GM23248 (cell line): ENCODE results near the gene ALCAM. TPM values are rescaled to one million over a fixed set of nuclear protein-coding genes. Genes with fewer than 3 reads are reported as not detected.
A peak's percentile ranks its signal among the peaks of the same experiment; 100 is the strongest.
"Not testable (repeated sequence)": the region's sequence is repeated elsewhere in the genome, so short reads cannot be mapped to it uniquely, and the experiment has no call there.

Source experiments
- DNase-seq: peaks from one replicate; pipeline ENCODE4 v3.0.0-alpha.2; 2015
- H2AFZ ChIP-seq: fragments of 200-600 bp; sonication (generic); 2 replicates; pipeline ENCODE4 v1.6.1; 2016; ENCODE audit warnings: antibody characterized with exemption
- H3F3A ChIP-seq: fragments of 200-600 bp; sonication (generic); 2 replicates; pipeline ENCODE4 v1.6.1; 2016; ENCODE audit warnings: mild to moderate bottlenecking, antibody characterized with exemption, mixed run types; ENCODE audit not compliant: insufficient read depth
- H3K27ac ChIP-seq: fragments of 200-600 bp; sonication (generic); 2 replicates; pipeline ENCODE4 v1.5.1; 2016; ENCODE audit warnings: mild to moderate bottlenecking
- H3K27me3 ChIP-seq: fragments of 200-600 bp; sonication (generic); replicated peaks from 2 replicates; pipeline ENCODE4 v1.6.1; 2016; ENCODE audit warnings: mild to moderate bottlenecking; ENCODE audit not compliant: insufficient read depth
- H3K36me3 ChIP-seq: fragments of 200-600 bp; sonication (generic); 2 replicates; pipeline ENCODE4 v1.6.1; 2016; ENCODE audit warnings: low read depth, mild to moderate bottlenecking
- H3K4me1 ChIP-seq: fragments of 200-600 bp; sonication (generic); 2 replicates; pipeline ENCODE4 v1.6.1; 2016; ENCODE audit warnings: mild to moderate bottlenecking; ENCODE audit not compliant: insufficient read depth
- H3K4me2 ChIP-seq: fragments of 200-600 bp; sonication (generic); one replicate; pipeline ENCODE4 v1.6.1; 2016; ENCODE audit warnings: mild to moderate bottlenecking; ENCODE audit not compliant: unreplicated experiment
- H3K4me3 ChIP-seq: fragments of 200-600 bp; sonication (generic); 2 replicates; pipeline ENCODE4 v1.5.1; 2016; ENCODE audit warnings: mild to moderate bottlenecking
- H3K79me2 ChIP-seq: fragments of 200-600 bp; sonication (generic); 2 replicates; pipeline ENCODE4 v1.6.1; 2016; ENCODE audit warnings: mild to moderate bottlenecking; ENCODE audit not compliant: insufficient read depth
- H3K9ac ChIP-seq: fragments of 200-600 bp; sonication (generic); 2 replicates; pipeline ENCODE4 v1.6.1; 2016; ENCODE audit warnings: mild to moderate bottlenecking
- H3K9me2 ChIP-seq: fragments of 200-600 bp; sonication (generic); 2 replicates; pipeline ENCODE4 v1.6.1; 2016; ENCODE audit warnings: mixed run types, mild to moderate bottlenecking, moderate library complexity; ENCODE audit not compliant: insufficient read depth
- H3K9me3 ChIP-seq: fragments of 200-600 bp; sonication (generic); one replicate; pipeline ENCODE4 v1.6.1; 2017; ENCODE audit warnings: low read depth
- H4K20me1 ChIP-seq: fragments of 200-600 bp; sonication (generic); 2 replicates; pipeline ENCODE4 v1.6.0; 2016; ENCODE audit not compliant: insufficient read depth
- EZH2 ChIP-seq: fragments of 200-600 bp; sonication (generic); IDR thresholded peaks from 2 replicates; pipeline ENCODE4 v1.6.1; 2018; ENCODE audit warnings: antibody characterized with exemption, mild to moderate bottlenecking; ENCODE audit not compliant: insufficient read depth, poor library complexity, severe bottlenecking
- EZH2phosphoT487 ChIP-seq: fragments of 200-600 bp; sonication (generic); IDR thresholded peaks from 2 replicates; pipeline ENCODE4 v1.6.1; 2018; ENCODE audit warnings: antibody characterized with exemption, moderate library complexity, mild to moderate bottlenecking, low read depth; ENCODE audit not compliant: insufficient read depth
- WGBS, 2 experiments: methylation state at CpG; one replicate each; pipeline ENCODE4 v1.1.6; 2015 to 2017; ENCODE audit warnings: low lambda C conversion rate in 2 of 2, low coverage in 1 of 2; ENCODE audit errors: missing lambda C conversion rate in 2 of 2; 5-methylcytosine and 5-hydroxymethylcytosine counted together
- in situ Hi-C: fragments of 300-500 bp; cut with MboI; formaldehyde crosslinking; loops from 2 replicates; pipeline ENCODE4 v1.15.0; 2020
- polyA plus RNA-seq: library from polyadenylated mRNA; unstranded; fragments of >200 nt; fragmentation: Nextera tagmentation; extraction: Ambion mirVana; gene quantifications from 2 replicates; pipeline ENCODE4 v1.2.1, GENCODE V29; 2016
- total RNA-seq: library from RNA; depleted of rRNA; stranded (reverse); fragments of >200 nt; shearing (Covaris generic); gene quantifications from 2 replicates; pipeline ENCODE4 v1.2.3, GENCODE V29; 2014

ALCAM gene
- total and polyA plus RNA-seq, 2 experiments from 2014 or later, result 88.7 to 208 TPM

DNA sequence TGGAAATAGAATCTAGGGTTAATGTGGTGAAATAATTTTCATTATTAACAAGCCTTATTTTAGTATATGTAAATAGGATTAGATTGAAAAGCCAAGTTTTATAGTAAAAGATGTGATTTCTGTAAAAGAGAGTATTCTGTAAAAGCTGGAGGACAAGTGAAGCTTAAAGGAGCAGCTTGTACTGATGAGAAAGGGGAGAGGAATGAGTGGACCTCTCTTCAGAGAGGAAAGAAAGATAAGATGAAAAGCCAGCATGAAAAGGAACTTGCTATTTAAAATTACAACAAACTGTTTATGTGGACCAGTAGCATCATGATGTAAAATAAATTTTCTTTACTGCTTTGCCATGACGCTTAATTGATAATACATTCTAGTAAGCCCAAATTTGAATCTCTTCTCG, 18.5 kb downstream of the ALCAM start:
- Histone ChIP-seq H3K4me1 (peaks cover 48% of the 10 kb centered on the region), H3K4me3 (peak overlapping the region; percentile 54), H3K27me3 (no peaks in the 10 kb centered on the region), H3F3A (peaks cover 11% of the 10 kb centered on the region), H3K9ac (peak overlapping the region; percentile 43), H3K4me2 (peak overlapping the region; percentile 80), H3K79me2 (peaks cover 98% of the 10 kb centered on the region), H3K9me3 (no peaks in the 10 kb centered on the region), H3K27ac (peak overlapping the region; percentile 20), H2AFZ (peak overlapping the region; percentile 54), H3K9me2 (no peaks in the 10 kb centered on the region), H3K36me3 (no peaks in the 10 kb centered on the region), H4K20me1 (no peaks in the 10 kb centered on the region)
- in situ Hi-C loops, result loop anchor here (10.0 kb wide), 1 partner anchor 130 kb away; no protein-coding TSS in a partner anchor
- WGBS, 2 experiments, result 69 to 74% methylated on average over 2 of the region's 2 CpGs
- DNase-seq, result peak; percentile 45
- TF ChIP-seq EZH2 (no peak), EZH2phosphoT487 (no peak)

DNA sequence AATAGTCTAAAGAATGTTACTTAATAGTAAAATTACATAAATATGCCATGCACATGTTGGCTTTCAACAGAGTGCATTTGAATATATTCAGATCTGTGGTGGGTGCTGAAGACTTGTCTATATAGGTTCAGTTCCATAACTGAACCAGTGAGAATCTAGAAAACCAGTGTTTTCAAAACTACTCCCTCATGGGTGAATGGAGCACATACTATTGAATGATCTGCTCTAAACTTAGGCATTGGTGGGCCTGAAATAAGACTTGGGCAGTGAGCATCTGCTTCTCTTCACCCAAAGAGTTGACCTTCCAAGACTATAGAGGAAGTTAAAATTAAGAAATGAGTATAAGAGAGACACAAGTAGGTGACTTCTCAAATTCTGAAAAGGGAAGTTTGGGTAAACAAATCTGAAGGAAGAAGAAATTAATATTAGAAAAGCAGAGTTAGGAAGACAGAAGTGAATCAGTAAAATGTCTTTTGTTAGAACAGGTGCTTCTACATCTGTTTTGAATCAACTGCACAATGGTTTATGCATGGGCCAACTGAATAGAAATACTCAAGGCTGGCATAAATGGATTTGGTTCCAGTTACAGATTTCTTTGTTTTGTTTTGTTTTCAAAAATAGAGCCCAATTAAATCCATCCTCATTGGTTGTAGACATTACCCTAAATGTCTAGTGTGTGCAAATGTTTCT, 19.3 kb downstream of the ALCAM start:
- Histone ChIP-seq H3K36me3 (no peaks in the 10 kb centered on the region), H3K4me3 (peak overlapping the region; percentile 54), H3K9me2 (no peaks in the 10 kb centered on the region), H3K27me3 (no peaks in the 10 kb centered on the region), H3K27ac (peak overlapping the region; percentile 20), H3F3A (peaks cover 11% of the 10 kb centered on the region), H3K9me3 (no peaks in the 10 kb centered on the region), H3K4me2 (peak overlapping the region; percentile 80), H3K4me1 (peaks cover 48% of the 10 kb centered on the region), H3K79me2 (peaks cover 98% of the 10 kb centered on the region), H2AFZ (peak overlapping the region; percentile 54), H3K9ac (peak overlapping the region; percentile 43; the same call in 1 of the 2 replicates), H4K20me1 (no peaks in the 10 kb centered on the region)
- TF ChIP-seq EZH2phosphoT487 (no peak), EZH2 (no peak)
- in situ Hi-C loops, result loop anchor here (10.0 kb wide), 1 partner anchor 129 kb away; no protein-coding TSS in a partner anchor
- no peak for DNase-seq

- H3K79me2 ChIP-seq, result peaks cover 98% of the 10 kb centered on the region
- H3K4me2 ChIP-seq, result peak overlapping the region; percentile 78
- no peaks in the 10 kb centered on the region for H3K9me3 ChIP-seq
- H3K27me3 ChIP-seq, result no peaks in the 10 kb centered on the region
- H3K36me3 ChIP-seq, result no peaks in the 10 kb centered on the region
- peak overlapping the region; percentile 83 for H3K27ac ChIP-seq
- DNase-seq, result peak; percentile 82
- H4K20me1 ChIP-seq, result no peaks in the 10 kb centered on the region
- 32 to 34% methylated on average over 5 of the region's 5 CpGs for WGBS, 2 experiments
- in situ Hi-C loops, result loop anchor here (10.0 kb wide), 1 partner anchor 128 kb away; no protein-coding TSS in a partner anchor
- H3K9ac ChIP-seq, result peak overlapping the region; percentile 74
- H2AFZ ChIP-seq, result peak overlapping the region; percentile 62
- no peaks in the 10 kb centered on the region for H3K9me2 ChIP-seq
- H3F3A ChIP-seq, result peaks cover 11% of the 10 kb centered on the region
- no peak for TF ChIP-seq EZH2phosphoT487
- no peak for TF ChIP-seq EZH2
- peak overlapping the region; percentile 52; the same call in 1 of the 2 replicates for H3K4me3 ChIP-seq
- peaks cover 48% of the 10 kb centered on the region for H3K4me1 ChIP-seq
These were observed 20.5 kb downstream of the ALCAM start for GRCh38 chr3:105387122-105387751.

DNA sequence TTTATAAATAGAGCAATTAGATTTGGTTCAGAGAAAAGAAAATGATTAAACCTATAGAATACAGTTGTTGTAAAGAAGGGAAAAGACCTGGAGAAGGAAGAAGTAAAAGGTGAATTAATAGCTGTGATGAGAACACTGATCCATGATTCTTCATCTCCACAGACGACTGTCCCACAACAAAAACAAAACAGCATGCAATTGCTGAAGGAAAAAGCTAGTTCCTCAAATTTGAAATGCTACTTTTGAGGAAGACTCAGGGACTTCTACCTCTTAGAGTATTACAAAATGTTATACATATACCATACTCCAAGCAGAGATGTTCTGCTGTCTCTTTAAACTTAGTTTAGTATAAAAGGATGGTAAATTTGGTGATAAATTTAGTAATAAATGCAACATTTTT, 21.5 kb downstream of the ALCAM start:
- WGBS, 2 experiments, result 38 to 43% methylated on average over 1 of the region's 1 CpG
- TF ChIP-seq EZH2, result no peak
- TF ChIP-seq EZH2phosphoT487, result no peak
- no peaks in the 10 kb centered on the region for H3K9me2 ChIP-seq
- H3K4me1 ChIP-seq, result peaks cover 48% of the 10 kb centered on the region
- no peaks in the 10 kb centered on the region for H4K20me1 ChIP-seq
- no peaks in the 10 kb centered on the region for H3K36me3 ChIP-seq
- peaks cover 11% of the 10 kb centered on the region for H3F3A ChIP-seq
- peak overlapping the region; percentile 52; the same call in 1 of the 2 replicates for H3K4me3 ChIP-seq
- peak overlapping the region; percentile 74 for H3K9ac ChIP-seq
- H3K27me3 ChIP-seq, result no peaks in the 10 kb centered on the region
- DNase-seq, result peak; percentile 13
- peak overlapping the region; percentile 62 for H2AFZ ChIP-seq
- peaks cover 98% of the 10 kb centered on the region for H3K79me2 ChIP-seq
- H3K9me3 ChIP-seq, result no peaks in the 10 kb centered on the region
- peak overlapping the region; percentile 78 for H3K4me2 ChIP-seq
- peak overlapping the region; percentile 83 for H3K27ac ChIP-seq
- in situ Hi-C loops, result loop anchor here (10.0 kb wide), 1 partner anchor 127 kb away; no protein-coding TSS in a partner anchor

DNA sequence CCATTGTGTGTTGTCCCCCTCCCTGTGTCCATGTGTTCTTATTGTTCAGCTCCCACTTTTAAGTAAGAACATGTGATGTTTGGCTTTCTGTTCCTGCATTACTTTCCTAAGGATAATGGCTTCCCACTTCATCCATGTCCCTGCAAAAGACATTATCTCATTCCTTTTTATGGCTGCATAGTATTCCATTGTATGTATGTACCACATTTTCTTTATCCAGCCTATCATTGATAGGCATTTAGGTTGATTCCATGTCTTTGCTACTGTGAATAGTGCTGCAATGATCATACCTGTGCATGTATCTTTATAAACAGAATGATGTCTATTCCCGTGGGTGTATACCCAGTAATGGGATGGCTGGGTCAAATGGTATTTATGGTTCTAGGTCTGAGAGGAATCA, 23.1 kb downstream of the ALCAM start:
- DNase-seq, H3K4me3 ChIP-seq, H3K9me3 ChIP-seq, H3K27ac ChIP-seq, H3K4me2 ChIP-seq, H3K9me2 ChIP-seq, H4K20me1 ChIP-seq, H3K36me3 ChIP-seq, H3K9ac ChIP-seq, H2AFZ ChIP-seq, H3K27me3 ChIP-seq: not testable (repeated sequence)
- Histone ChIP-seq H3K4me1 (peaks cover 41% of the 10 kb centered on the region), H3K79me2 (peaks cover 98% of the 10 kb centered on the region), H3F3A (peaks cover 11% of the 10 kb centered on the region)
- WGBS, 2 experiments, result 100% methylated on average over 1 of the region's 1 CpG
- in situ Hi-C loops, result loop anchor here (10.0 kb wide), 1 partner anchor 125 kb away; no protein-coding TSS in a partner anchor

GRCh38 chr3:105392598-105392997, 25.9 kb downstream of the ALCAM start:
- H4K20me1 ChIP-seq, H3K9me2 ChIP-seq, H3K4me2 ChIP-seq, H3K9me3 ChIP-seq, H3K27ac ChIP-seq, H3K9ac ChIP-seq, H3K36me3 ChIP-seq, in situ Hi-C loops, H2AFZ ChIP-seq, DNase-seq, H3K27me3 ChIP-seq, H3F3A ChIP-seq, H3K4me3 ChIP-seq: not testable (repeated sequence)
- Histone ChIP-seq H3K79me2 (peaks cover 100% of the 10 kb centered on the region), H3K4me1 (peaks cover 13% of the 10 kb centered on the region)
